ENCODE data around the gene SPATA18.

DNA sequence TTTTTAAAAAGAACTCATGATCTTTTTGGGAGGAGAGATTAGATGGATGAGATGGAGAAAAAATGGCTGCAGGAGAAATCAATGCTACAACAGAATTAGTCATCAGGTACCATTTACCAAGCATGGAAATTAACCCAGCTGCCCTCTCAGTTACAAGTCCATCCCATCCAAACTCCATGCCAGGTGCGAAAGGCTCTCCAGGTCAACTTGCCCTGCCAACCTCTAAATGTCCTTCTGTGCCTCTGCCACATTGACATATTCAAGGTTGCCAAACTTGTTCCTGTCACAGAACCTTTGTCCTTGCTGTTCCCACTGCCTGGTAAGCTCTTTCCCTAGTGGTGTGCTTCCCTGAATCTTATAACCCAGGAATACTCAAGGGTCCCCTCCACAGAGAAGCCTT is 7.2 kb downstream of the SPATA18 start:
- TF ChIP-seq, protein P1, sequence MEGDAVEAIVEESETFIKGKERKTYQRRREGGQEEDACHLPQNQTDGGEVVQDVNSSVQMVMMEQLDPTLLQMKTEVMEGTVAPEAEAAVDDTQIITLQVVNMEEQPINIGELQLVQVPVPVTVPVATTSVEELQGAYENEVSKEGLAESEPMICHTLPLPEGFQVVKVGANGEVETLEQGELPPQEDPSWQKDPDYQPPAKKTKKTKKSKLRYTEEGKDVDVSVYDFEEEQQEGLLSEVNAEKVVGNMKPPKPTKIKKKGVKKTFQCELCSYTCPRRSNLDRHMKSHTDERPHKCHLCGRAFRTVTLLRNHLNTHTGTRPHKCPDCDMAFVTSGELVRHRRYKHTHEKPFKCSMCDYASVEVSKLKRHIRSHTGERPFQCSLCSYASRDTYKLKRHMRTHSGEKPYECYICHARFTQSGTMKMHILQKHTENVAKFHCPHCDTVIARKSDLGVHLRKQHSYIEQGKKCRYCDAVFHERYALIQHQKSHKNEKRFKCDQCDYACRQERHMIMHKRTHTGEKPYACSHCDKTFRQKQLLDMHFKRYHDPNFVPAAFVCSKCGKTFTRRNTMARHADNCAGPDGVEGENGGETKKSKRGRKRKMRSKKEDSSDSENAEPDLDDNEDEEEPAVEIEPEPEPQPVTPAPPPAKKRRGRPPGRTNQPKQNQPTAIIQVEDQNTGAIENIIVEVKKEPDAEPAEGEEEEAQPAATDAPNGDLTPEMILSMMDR (IDR thresholded peaks at IDR 0.05): no peak
- no peak for TF ChIP-seq POLR2A (IDR thresholded peaks at IDR 0.05)
